OCI-LY3 (cell line): ENCODE results near the gene ARSI.
"Not testable (repeated sequence)": the region's sequence is repeated elsewhere in the genome, so short reads cannot be mapped to it uniquely, and the experiment has no call there.

Source experiments
- H2AFZ ChIP-seq: fragments of 200-600, 300-600 bp; shearing (Covaris generic); 2 replicates; pipeline ENCODE4 v1.6.0; 2014; ENCODE audit warnings: antibody characterized with exemption, low read depth, low read length
- H3K27ac ChIP-seq: fragments of 200-600, 300-600 bp; sonication (generic); 2 replicates; pipeline ENCODE4 v1.5.1; 2014; ENCODE audit warnings: mild to moderate bottlenecking, low read length, moderate library complexity, mixed read lengths
- H3K27me3 ChIP-seq: fragments of 200-600, 300-600 bp; sonication (generic); 2 replicates; pipeline ENCODE4 v1.6.1; 2014; ENCODE audit warnings: low read depth, low read length, mixed read lengths
- H3K36me3 ChIP-seq: fragments of 200-600, 300-600 bp; sonication (generic); replicated peaks from 2 replicates; pipeline ENCODE3; 2014; ENCODE audit warnings: low read depth, low read length, mixed read lengths
- H3K4me1 ChIP-seq: fragments of 300-600, 200-600 bp; sonication (generic); 2 replicates; pipeline ENCODE4 v1.6.1; 2014; ENCODE audit warnings: low read length, mixed read lengths
- H3K4me2 ChIP-seq: fragments of 200-600, 300-600 bp; sonication (generic); 2 replicates; pipeline ENCODE4 v1.6.1; 2014; ENCODE audit warnings: low read length, mixed read lengths
- H3K4me3 ChIP-seq: fragments of 300-600, 200-600 bp; sonication (generic); 2 replicates; pipeline ENCODE4 v1.5.1; 2014; ENCODE audit warnings: antibody characterized with exemption, mild to moderate bottlenecking, low read length, moderate library complexity
- H3K79me2 ChIP-seq: fragments of 300-600, 200-600 bp; shearing (Covaris generic); 2 replicates; pipeline ENCODE4 v1.6.1; 2014; ENCODE audit warnings: mild to moderate bottlenecking, low read length, mixed read lengths
- H3K9ac ChIP-seq: fragments of 300-600, 200-600 bp; shearing (Covaris generic); 2 replicates; pipeline ENCODE4 v1.6.0; 2014; ENCODE audit warnings: mild to moderate bottlenecking, low read length, moderate library complexity
- H3K9me3 ChIP-seq: fragments of 200-600, 300-600 bp; shearing (Covaris generic); 2 replicates; pipeline ENCODE4 v1.6.1; 2014; ENCODE audit warnings: low read length, mixed read lengths; ENCODE audit not compliant: insufficient read depth
- H4K20me1 ChIP-seq: fragments of 200-600, 300-600 bp; sonication (generic); 2 replicates; pipeline ENCODE4 v1.6.1; 2016; ENCODE audit warnings: low read length, mixed read lengths; ENCODE audit not compliant: insufficient read depth
- CTCF ChIP-seq: fragments of 200-600, 300-600 bp; sonication (generic); IDR thresholded peaks from 2 replicates; pipeline ENCODE4 v1.5.1; 2014; ENCODE audit warnings: antibody characterized with exemption, low read length, low read depth
- EZH2phosphoT487 ChIP-seq: fragments of 200-600 bp; shearing (Covaris generic); IDR thresholded peaks from 2 replicates; pipeline ENCODE4 v1.6.1; 2018; ENCODE audit warnings: antibody characterized with exemption, mixed run types, low read depth

Gene ARSI

DNA sequence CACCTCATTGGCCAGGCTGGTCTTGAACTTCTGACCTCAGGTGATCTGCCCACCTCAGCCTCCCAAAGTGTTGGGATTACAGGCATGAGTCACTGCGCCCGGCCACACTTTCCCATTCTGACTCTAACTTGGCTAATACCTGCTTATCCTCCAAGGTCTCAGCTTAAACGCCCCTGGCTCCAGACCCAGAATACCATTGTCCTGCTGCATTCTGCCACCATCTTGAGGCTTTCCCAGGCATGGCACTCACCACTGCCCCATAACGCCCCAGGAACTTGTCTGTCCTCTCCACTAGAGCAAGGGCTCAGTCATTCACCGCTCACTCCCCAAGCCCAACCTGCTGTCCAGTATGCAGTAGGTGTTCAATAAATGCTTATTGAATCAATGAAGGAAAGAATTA is 53.0 kb downstream of the ARSI start:
- Histone ChIP-seq H3K27ac (no peak overlapping the region), H3K27me3 (no peaks in the 10 kb centered on the region), H2AFZ (no peak overlapping the region), H4K20me1 (no peaks in the 10 kb centered on the region), H3K4me3 (no peak overlapping the region), H3K9ac (no peak overlapping the region), H3K36me3 (no peaks in the 10 kb centered on the region), H3K4me1 (no peaks in the 10 kb centered on the region), H3K4me2 (no peak overlapping the region), H3K79me2 (no peaks in the 10 kb centered on the region), H3K9me3 (no peaks in the 10 kb centered on the region)
- TF ChIP-seq EZH2phosphoT487 (no peak), CTCF (no peak)

DNA sequence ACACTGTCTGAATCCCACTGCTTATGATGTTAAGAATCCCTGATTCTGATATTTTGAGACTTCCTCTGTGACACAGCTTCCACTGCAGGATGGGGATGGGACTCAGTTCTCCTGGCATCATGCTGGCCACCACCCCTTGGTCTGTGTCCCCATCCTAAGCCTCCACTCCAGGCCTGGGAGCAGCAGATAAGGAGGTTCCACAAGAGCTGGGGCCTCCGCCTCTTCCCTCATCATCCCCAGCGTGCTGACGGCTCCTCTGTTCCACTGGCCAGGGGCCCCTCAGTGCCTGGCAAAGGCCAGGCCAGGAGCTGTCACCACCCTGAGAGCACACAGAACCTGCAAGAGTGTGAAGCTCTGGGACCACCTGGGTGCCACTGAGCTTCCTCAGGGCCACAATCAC is 53.8 kb downstream of the ARSI start:
- Histone ChIP-seq H3K36me3 (no peaks in the 10 kb centered on the region), H4K20me1 (no peaks in the 10 kb centered on the region), H3K27me3 (no peaks in the 10 kb centered on the region), H3K4me2 (no peak overlapping the region), H3K79me2 (no peaks in the 10 kb centered on the region), H3K9ac (no peak overlapping the region), H3K9me3 (no peaks in the 10 kb centered on the region), H3K4me3 (no peak overlapping the region), H3K27ac (no peak overlapping the region), H3K4me1 (no peaks in the 10 kb centered on the region), H2AFZ (no peak overlapping the region)
- TF ChIP-seq EZH2phosphoT487 (no peak), CTCF (no peak)

DNA sequence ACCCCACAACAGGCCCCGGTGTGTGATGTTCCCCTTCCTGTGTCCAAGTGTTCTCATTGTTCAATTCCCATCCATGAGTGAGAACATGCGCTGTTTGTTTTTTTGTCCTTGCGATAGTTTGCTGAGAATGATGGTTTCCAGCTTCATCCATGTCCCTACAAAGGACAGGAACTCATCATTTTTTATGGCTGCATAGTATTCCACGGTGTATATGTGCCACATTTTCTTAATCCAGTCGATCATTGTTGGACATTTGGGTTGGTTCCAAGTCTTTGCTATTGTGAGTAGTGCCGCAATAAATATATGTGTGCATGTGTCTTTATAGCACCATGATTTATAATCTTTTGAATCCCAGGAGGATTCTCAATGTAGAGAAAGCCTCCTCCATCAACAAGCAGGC is 54.2 kb downstream of the ARSI start:
- H3K27me3 ChIP-seq, H3K36me3 ChIP-seq, H3K79me2 ChIP-seq, H3K9ac ChIP-seq, H3K4me3 ChIP-seq, H3K4me2 ChIP-seq, H3K27ac ChIP-seq, H3K9me3 ChIP-seq, H2AFZ ChIP-seq, H4K20me1 ChIP-seq, H3K4me1 ChIP-seq: not testable (repeated sequence)

- no peaks in the 10 kb centered on the region for H3K27me3 ChIP-seq
- no peaks in the 10 kb centered on the region for H3K9me3 ChIP-seq
- no peak overlapping the region for H3K27ac ChIP-seq
- H3K9ac ChIP-seq, result no peak overlapping the region
- no peak overlapping the region for H3K4me3 ChIP-seq
- TF ChIP-seq CTCF (no peak), EZH2phosphoT487 (no peak)
- no peaks in the 10 kb centered on the region for H3K4me1 ChIP-seq
- no peak overlapping the region for H3K4me2 ChIP-seq
- H3K79me2 ChIP-seq, result no peaks in the 10 kb centered on the region
- no peaks in the 10 kb centered on the region for H4K20me1 ChIP-seq
- H3K36me3 ChIP-seq, result no peaks in the 10 kb centered on the region
- no peak overlapping the region for H2AFZ ChIP-seq
These were observed 55.0 kb downstream of the ARSI start for GRCh38 chr5:150247726-150248125.

DNA sequence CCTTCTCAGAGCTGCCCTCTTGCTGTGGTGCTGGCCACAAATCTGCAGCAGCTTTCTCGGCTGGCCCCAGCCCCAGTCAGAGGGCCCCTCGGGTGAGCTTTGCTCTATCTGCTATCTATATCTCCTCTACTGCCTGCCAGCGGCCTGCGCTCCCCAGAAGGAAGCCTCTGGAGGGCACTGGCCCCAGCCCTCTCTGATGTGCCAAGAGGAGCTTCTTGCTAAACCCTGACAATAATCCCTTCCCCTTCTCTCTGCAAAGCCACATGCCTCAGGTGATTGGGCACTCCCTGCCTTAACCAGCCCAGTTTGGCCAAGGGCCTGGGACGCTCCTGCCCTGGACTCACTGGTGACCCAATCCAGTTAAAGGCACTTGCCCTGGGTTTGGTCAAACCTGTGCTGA is 55.9 kb downstream of the ARSI start:
- no peak overlapping the region for H3K9ac ChIP-seq
- no peaks in the 10 kb centered on the region for H3K79me2 ChIP-seq
- no peak overlapping the region for H3K4me3 ChIP-seq
- H3K27ac ChIP-seq, result no peak overlapping the region
- H3K4me1 ChIP-seq, result no peaks in the 10 kb centered on the region
- no peak for TF ChIP-seq CTCF
- no peak for TF ChIP-seq EZH2phosphoT487
- no peak overlapping the region for H2AFZ ChIP-seq
- H3K9me3 ChIP-seq, result no peaks in the 10 kb centered on the region
- H3K27me3 ChIP-seq, result no peaks in the 10 kb centered on the region
- no peaks in the 10 kb centered on the region for H4K20me1 ChIP-seq
- no peaks in the 10 kb centered on the region for H3K36me3 ChIP-seq
- no peak overlapping the region for H3K4me2 ChIP-seq
